HUDEP-2 (cell line): Measurements from ENCODE around the gene ZNF423.

Source experiments
- DNase-seq, 76 experiments: peaks; one replicate each; lab custom pipeline; 2025; ENCODE audit not compliant: unreplicated experiment in 76 of 76; lab: John Stamatoyannopoulos, UW

Gene ZNF423

GRCh38 chr16:49471038-49471727 lies 384.7 kb downstream of the ZNF423 start:
- DNase-seq = no peak

GRCh38 chr16:49470513-49470991 lies 385.4 kb downstream of the ZNF423 start:
- DNase-seq = no peak

GRCh38 chr16:49469930-49470451 lies 385.9 kb downstream of the ZNF423 start:
- no peak for DNase-seq

GRCh38 chr16:49469311-49469670 lies 386.6 kb downstream of the ZNF423 start:
- DNase-seq = no peak

GRCh38 chr16:49468611-49469310 lies 387.2 kb downstream of the ZNF423 start:
- no peak for DNase-seq

- DNase-seq = no peak
Observed at GRCh38 chr16:49467540-49468372, 388.2 kb downstream of the ZNF423 start.

- DNase-seq = no peak
Observed at GRCh38 chr16:49466881-49467280, 389.0 kb downstream of the ZNF423 start.

GRCh38 chr16:49466529-49466831 lies 389.4 kb downstream of the ZNF423 start:
- DNase-seq = no peak

- no peak for DNase-seq
Observed at GRCh38 chr16:49465661-49466528, 390.0 kb downstream of the ZNF423 start.

- no peak for DNase-seq
Observed at GRCh38 chr16:49464877-49465504, 390.9 kb downstream of the ZNF423 start.

- no peak for DNase-seq
Observed at GRCh38 chr16:49464093-49464492, 391.8 kb downstream of the ZNF423 start.

- no peak for DNase-seq
Observed at GRCh38 chr16:49463529-49463928, 392.4 kb downstream of the ZNF423 start.

GRCh38 chr16:49462989-49463371 lies 392.9 kb downstream of the ZNF423 start:
- no peak for DNase-seq

GRCh38 chr16:49462362-49462988 lies 393.4 kb downstream of the ZNF423 start:
- DNase-seq = no peak

GRCh38 chr16:49461517-49461951 lies 394.4 kb downstream of the ZNF423 start:
- DNase-seq = no peak

- no peak for DNase-seq
Observed at GRCh38 chr16:49460786-49461470, 395.0 kb downstream of the ZNF423 start.

- no peak for DNase-seq
Observed at GRCh38 chr16:49459953-49460735, 395.8 kb downstream of the ZNF423 start.
